GM19467 (cell line): ENCODE results near the gene DNM1.

Experiments used
- ATAC-seq: cut with Tn5 transposase; IDR thresholded peaks from one replicate; pipeline ENCODE4 v1.9.1; 2021; ENCODE audit warnings: mild to moderate bottlenecking, moderate library complexity; ENCODE audit not compliant: unreplicated experiment

The DNM1 gene

DNA sequence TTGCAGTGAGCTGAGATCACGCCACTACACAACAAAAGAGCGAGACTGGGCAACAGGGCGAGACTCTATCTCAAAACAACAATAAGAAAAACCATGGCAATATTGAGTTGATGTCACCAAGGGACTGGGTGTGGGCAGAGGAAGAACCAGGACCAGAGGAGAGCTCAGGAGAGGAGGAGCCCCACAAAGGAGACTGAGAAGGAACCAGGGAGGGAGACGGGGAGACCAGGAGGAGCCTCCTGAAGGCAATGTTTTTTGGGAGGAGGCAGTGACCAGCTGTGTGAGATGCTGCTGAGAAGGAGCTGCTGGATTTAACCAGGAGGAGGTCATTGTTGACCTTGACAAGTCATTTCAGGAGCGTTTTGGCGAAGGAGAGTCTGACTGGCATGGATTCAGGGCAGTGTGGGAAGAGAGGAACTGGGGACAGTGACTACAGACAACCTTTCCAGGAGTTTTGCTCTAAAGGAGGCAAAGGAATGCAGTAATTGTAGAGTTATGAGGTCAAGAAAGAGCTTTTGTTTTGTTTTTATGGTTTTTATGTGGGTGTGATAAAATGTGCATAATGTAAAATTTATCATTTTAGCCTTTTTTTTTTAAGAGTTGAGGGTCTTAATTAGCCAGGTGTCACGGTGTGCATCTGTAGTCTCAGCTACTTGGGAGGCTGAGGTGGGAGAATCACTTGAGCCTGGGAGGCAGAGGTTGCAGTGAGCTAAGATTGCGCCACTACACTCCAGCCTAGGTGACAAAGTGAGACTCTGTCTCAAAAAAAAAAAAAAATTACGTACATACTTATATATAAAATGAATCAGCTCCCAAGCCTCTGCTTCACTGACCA is 101.2 kb downstream of the DNM1 start:
- ATAC-seq: no peak
